Naive thymus-derived CD4-positive, alpha-beta T cell (primary cell): Measurements from ENCODE around the gene IP6K1. TPM values are rescaled to one million over a fixed set of nuclear protein-coding genes. Genes with fewer than 3 reads are reported as not detected.
"Not testable (repeated sequence)": the region's sequence is repeated elsewhere in the genome, so short reads cannot be mapped to it uniquely, and the experiment has no call there.

Source experiments
- ATAC-seq: fragments of 150-1000 bp; cut with Tn5 transposase; 2 replicates; pipeline ENCODE4 v1.10.0; 2021; ENCODE audit warnings: mild to moderate bottlenecking, moderate library complexity
- CTCF ChIA-PET: fragments of 350-600 bp; sonication (Branson Sonifier 250); formaldehyde crosslinking; loops from one replicate; lab custom pipeline; 2021; ENCODE audit warnings: antibody characterized with exemption; lab: Charles Lee
- POLR2A ChIA-PET: fragments of 350-600 bp; sonication (Branson Sonifier 250); formaldehyde crosslinking; loops from one replicate; lab custom pipeline; 2021; ENCODE audit warnings: antibody characterized with exemption, inconsistent platforms; lab: Charles Lee
- DNase-seq, 9 donors: peaks; one replicate each; pipeline versions ENCODE4 v3.0.0 to v3.0.0-alpha.2; 2020 to 2022; ENCODE audit warnings: mixed read lengths in 1 of 9
- H3K27ac ChIP-seq: one replicate; pipeline ENCODE4 v1.7.0; 2013; ENCODE audit warnings: mild to moderate bottlenecking, low read depth, low read length, moderate library complexity
- H3K27me3 ChIP-seq, 2 donors: one replicate each; pipeline ENCODE4 v1.7.0; 2013; ENCODE audit warnings: low read length in 2 of 2, mild to moderate bottlenecking in 2 of 2, moderate library complexity in 2 of 2; ENCODE audit not compliant: control insufficient read depth in 2 of 2, insufficient read depth in 2 of 2
- H3K36me3 ChIP-seq, 3 experiments: 1 replicate in 2 of 3; 2 replicates in 1 of 3; pipeline ENCODE4 v1.7.0; 2013; ENCODE audit warnings: low read length in 3 of 3, mild to moderate bottlenecking in 3 of 3, moderate library complexity in 1 of 3; ENCODE audit not compliant: insufficient read depth in 3 of 3, control insufficient read depth in 2 of 3
- H3K4me1 ChIP-seq, 2 donors: one replicate each; pipeline ENCODE4 v1.7.0; 2013; ENCODE audit warnings: low read length in 2 of 2, mild to moderate bottlenecking in 2 of 2, moderate library complexity in 1 of 2; ENCODE audit not compliant: control insufficient read depth in 2 of 2, insufficient read depth in 2 of 2
- H3K4me3 ChIP-seq: 2 replicates; pipeline ENCODE4 v1.7.0; 2013; ENCODE audit warnings: mild to moderate bottlenecking, low read length
- H3K9me3 ChIP-seq, 3 experiments: 1 replicate in 2 of 3; 2 replicates in 1 of 3; pipeline ENCODE4 v1.7.0; 2013; ENCODE audit warnings: low read length in 3 of 3; ENCODE audit not compliant: control insufficient read depth in 2 of 3
- H3K27ac Mint-ChIP-seq, 9 donors: one replicate each; pipeline ENCODE4 v1.8.0; 2020 to 2022; ENCODE audit warnings: mixed read lengths in 9 of 9, mild to moderate bottlenecking in 8 of 9, moderate library complexity in 5 of 9, inconsistent platforms in 2 of 9
- H3K27me3 Mint-ChIP-seq, 5 donors: one replicate each; pipeline ENCODE4 v1.8.0; 2021 to 2022; ENCODE audit warnings: mixed read lengths in 5 of 5, mild to moderate bottlenecking in 1 of 5
- H3K36me3 Mint-ChIP-seq, 5 donors: one replicate each; pipeline ENCODE4 v1.8.0; 2020 to 2022; ENCODE audit warnings: mixed read lengths in 5 of 5, mild to moderate bottlenecking in 3 of 5, inconsistent platforms in 1 of 5
- H3K4me1 Mint-ChIP-seq, 7 donors: one replicate each; pipeline ENCODE4 v1.8.0; 2020 to 2022; ENCODE audit warnings: mixed read lengths in 7 of 7, mild to moderate bottlenecking in 3 of 7, inconsistent platforms in 1 of 7
- H3K4me3 Mint-ChIP-seq, 10 donors: one replicate each; pipeline ENCODE4 v1.8.0; 2020 to 2022; ENCODE audit warnings: mild to moderate bottlenecking in 10 of 10, mixed read lengths in 10 of 10, moderate library complexity in 6 of 10, inconsistent platforms in 2 of 10
- H3K9me3 Mint-ChIP-seq, 11 donors: one replicate each; pipeline ENCODE4 v1.8.0; 2020 to 2022; ENCODE audit warnings: mixed read lengths in 11 of 11, mild to moderate bottlenecking in 4 of 11, inconsistent platforms in 1 of 11, moderate library complexity in 1 of 11
- intact Hi-C, 2 donors: fragments of 100-400 bp; cut with micrococcal nuclease; formaldehyde crosslinking; loops; one replicate each; pipeline ENCODE4 v1.15.1; 2023
- polyA plus RNA-seq, 2 donors: library from polyadenylated mRNA; unstranded; fragments of 300-500 nt; fragmentation: Illumina TruSeq; gene quantifications; one replicate each; pipeline ENCODE4 v1.2.3, GENCODE V29; 2021
- total RNA-seq, 6 experiments: library from RNA in 5 of 6; stranded (reverse) in 5 of 6; gene quantifications; 1 replicate in 5 of 6; 2 replicates in 1 of 6; pipeline ENCODE4 v1.2.3 and lab custom pipeline; 2021 to 2026

IP6K1 gene
- total and polyA plus RNA-seq, 7 experiments from 2014 or later = 18.4 to 57.0 (median 45.4) TPM

GRCh38 chr3:49750056-49750455 lies 36.3 kb downstream of the IP6K1 start:
- H3K4me3 ChIP-seq = no peak overlapping the region

GRCh38 chr3:49748874-49749273 lies 37.5 kb downstream of the IP6K1 start:
- H3K36me3 ChIP-seq = peaks cover 3 to 23% (median 5%) of the 10 kb centered on the region in 3 experiments
- ATAC-seq, DNase-seq, H3K27ac ChIP-seq, H3K4me1 ChIP-seq, H3K4me3 ChIP-seq, H3K27me3 Mint-ChIP-seq, H3K4me3 Mint-ChIP-seq, intact Hi-C loops, H3K27me3 ChIP-seq, CTCF ChIA-PET, H3K9me3 ChIP-seq, H3K9me3 Mint-ChIP-seq: not testable (repeated sequence)
- Mint-ChIP-seq H3K27ac (peak overlapping the region in 1 of 9 donors; percentile 21), H3K4me1 (peaks cover 2 to 38% (median 24%) of the 10 kb centered on the region in 7 donors), H3K36me3 (peaks cover 0 to 30% (median 7%) of the 10 kb centered on the region in 5 donors)
- POLR2A ChIA-PET = interaction anchor here (1.0 kb wide), 1 partner anchor 191 kb away, joined by 3 read pairs; the partner anchor contains the start of gene RBM6

More at GRCh38 chr3:49750056-49750455, 36.3 kb downstream of the IP6K1 start:
- POLR2A ChIA-PET = no interaction called here
- H3K27ac Mint-ChIP-seq = peak overlapping the region in 2 of 9 donors; percentile 11 to 77
- CTCF ChIA-PET = no interaction called here
- Histone ChIP-seq H3K36me3 (peaks cover 1 to 23% (median 3%) of the 10 kb centered on the region in 3 experiments), H3K9me3 (no peaks in the 10 kb centered on the region), H3K27me3 (no peaks in the 10 kb centered on the region), H3K27ac (no peak overlapping the region), H3K4me1 (no peaks in the 10 kb centered on the region)
- H3K9me3 Mint-ChIP-seq = no peaks in the 10 kb centered on the region
- intact Hi-C loops = no loop called here
- ATAC-seq = no peak
- DNase-seq = no peak
- peaks cover 5 to 38% (median 28%) of the 10 kb centered on the region in 7 donors for H3K4me1 Mint-ChIP-seq
- H3K36me3 Mint-ChIP-seq = peaks cover 0 to 24% (median 7%) of the 10 kb centered on the region in 5 donors
- H3K4me3 Mint-ChIP-seq = no peak overlapping the region
- no peaks in the 10 kb centered on the region for H3K27me3 Mint-ChIP-seq

DNA sequence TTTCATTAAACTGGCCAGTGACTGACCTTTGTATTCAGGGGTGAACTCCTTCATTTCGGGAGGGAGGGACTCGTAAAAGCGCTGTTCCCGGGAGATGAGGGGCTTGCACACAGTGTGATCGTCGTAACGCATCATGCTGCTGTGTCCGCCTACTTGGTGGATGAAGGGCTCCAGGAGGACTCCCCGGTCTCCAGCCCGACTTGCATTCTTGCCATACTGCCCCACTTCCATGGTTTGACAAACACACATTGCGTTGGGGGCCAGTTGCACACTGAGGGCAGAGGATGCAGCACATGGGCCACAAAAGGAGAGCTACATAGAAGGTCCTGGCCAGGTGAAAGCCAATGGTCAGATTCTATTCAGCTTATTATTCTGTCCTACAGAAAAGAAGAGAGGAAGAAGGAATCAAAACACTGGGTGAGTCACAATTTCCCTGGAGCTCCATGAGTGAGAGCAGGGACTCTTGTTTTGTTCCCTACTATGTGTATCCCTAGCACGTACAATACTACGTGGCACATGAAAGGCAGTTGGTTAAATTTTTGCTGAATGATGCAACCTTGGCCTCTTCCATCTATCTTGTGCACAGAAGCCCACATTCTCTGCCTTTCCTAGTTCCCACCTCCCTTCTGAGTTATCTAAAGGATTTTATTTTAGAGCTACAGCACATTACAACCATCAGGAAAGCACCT lies 38.4 kb downstream of the IP6K1 start:
- peaks cover 3 to 29% (median 5%) of the 10 kb centered on the region in 3 experiments for H3K36me3 ChIP-seq
- ChIA-PET POLR2A (no interaction called here), CTCF (no interaction called here)

DNA sequence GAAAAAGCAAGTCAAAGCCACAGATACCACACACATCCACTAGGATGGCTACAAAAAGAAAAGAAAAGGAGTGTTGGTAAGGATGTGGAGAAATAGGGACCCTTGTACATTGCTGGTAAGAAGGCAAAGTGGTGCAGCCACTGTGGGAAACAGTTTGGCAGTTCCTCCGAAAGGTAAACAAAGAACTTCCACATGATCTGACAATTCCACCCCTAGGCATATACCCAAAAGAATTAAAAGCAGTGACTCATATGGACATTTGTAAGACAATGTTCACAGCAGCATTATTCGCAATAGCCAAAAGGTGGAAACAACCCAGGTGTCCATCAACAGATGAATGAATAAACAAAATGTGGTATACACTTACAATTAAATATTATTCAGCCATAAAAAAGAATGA lies 40.4 kb downstream of the IP6K1 start:
- H3K4me3 ChIP-seq = no peak overlapping the region
- ChIA-PET POLR2A (no interaction called here), CTCF (no interaction called here)
- H3K9me3 ChIP-seq = no peaks in the 10 kb centered on the region
- no peak for DNase-seq
- Mint-ChIP-seq H3K9me3 (no peaks in the 10 kb centered on the region), H3K27ac (peak overlapping the region in 1 of 9 donors; percentile 73), H3K4me3 (no peak overlapping the region), H3K27me3 (no peaks in the 10 kb centered on the region), H3K4me1 (peaks cover 0 to 28% (median 18%) of the 10 kb centered on the region in 7 donors), H3K36me3 (peaks cover 0 to 30% (median 5%) of the 10 kb centered on the region in 5 donors)
- H3K27ac ChIP-seq = no peak overlapping the region
- H3K4me1 ChIP-seq = no peaks in the 10 kb centered on the region
- no peak for ATAC-seq
- H3K36me3 ChIP-seq = peaks cover 3 to 31% (median 5%) of the 10 kb centered on the region in 3 experiments
- intact Hi-C loops = no loop called here
- H3K27me3 ChIP-seq = no peaks in the 10 kb centered on the region

More for the DNA sequence above, 38.4 kb downstream of the IP6K1 start:
- Mint-ChIP-seq H3K36me3 (peaks cover 0 to 30% (median 5%) of the 10 kb centered on the region in 5 donors), H3K9me3 (no peaks in the 10 kb centered on the region), H3K4me3 (no peak overlapping the region), H3K27me3 (no peaks in the 10 kb centered on the region), H3K4me1 (peaks cover 0 to 30% (median 21%) of the 10 kb centered on the region in 7 donors), H3K27ac (no peak overlapping the region)
- ATAC-seq (no peak), DNase-seq (no peak)
- Histone ChIP-seq H3K27me3 (no peaks in the 10 kb centered on the region), H3K4me1 (no peaks in the 10 kb centered on the region), H3K4me3 (no peak overlapping the region), H3K9me3 (no peaks in the 10 kb centered on the region), H3K27ac (no peak overlapping the region)
- intact Hi-C loops = no loop called here

GRCh38 chr3:49740427-49740826 lies 45.9 kb downstream of the IP6K1 start:
- CTCF ChIA-PET = no interaction called here
- Mint-ChIP-seq H3K9me3 (no peaks in the 10 kb centered on the region), H3K4me3 (no peak overlapping the region), H3K4me1 (peaks cover 5 to 23% (median 16%) of the 10 kb centered on the region in 7 donors), H3K27me3 (no peaks in the 10 kb centered on the region), H3K27ac (peak overlapping the region in 2 of 9 donors; percentile 6 to 31), H3K36me3 (peaks cover 5 to 33% (median 16%) of the 10 kb centered on the region in 5 donors)
- Histone ChIP-seq H3K4me1 (no peaks in the 10 kb centered on the region), H3K4me3 (no peak overlapping the region), H3K9me3 (no peaks in the 10 kb centered on the region), H3K27me3 (no peaks in the 10 kb centered on the region), H3K27ac (no peak overlapping the region), H3K36me3 (peaks cover 5 to 29% (median 6%) of the 10 kb centered on the region in 3 experiments)
- intact Hi-C loops = no loop called here
- ATAC-seq (no peak), DNase-seq (no peak)
- POLR2A ChIA-PET = no interaction called here

GRCh38 chr3:49738067-49738713 lies 48.2 kb downstream of the IP6K1 start:
- Histone ChIP-seq H3K4me3 (no peak overlapping the region), H3K9me3 (no peaks in the 10 kb centered on the region), H3K27ac (no peak overlapping the region), H3K27me3 (no peaks in the 10 kb centered on the region), H3K36me3 (peaks cover 0 to 41% (median 6%) of the 10 kb centered on the region in 3 experiments), H3K4me1 (no peaks in the 10 kb centered on the region)
- H3K36me3 Mint-ChIP-seq = peaks cover 5 to 31% (median 11%) of the 10 kb centered on the region in 5 donors
- H3K4me1 Mint-ChIP-seq = peaks cover 0 to 14% (median 8%) of the 10 kb centered on the region in 7 donors
- intact Hi-C loops = no loop called here
- POLR2A ChIA-PET = no interaction called here
- no peaks in the 10 kb centered on the region for H3K27me3 Mint-ChIP-seq
- H3K9me3 Mint-ChIP-seq = no peaks in the 10 kb centered on the region
- ATAC-seq (no peak), DNase-seq (no peak)
- peak overlapping the region in 6 of 9 donors; percentile 20 to 65 (median 34) for H3K27ac Mint-ChIP-seq
- CTCF ChIA-PET = no interaction called here
- H3K4me3 Mint-ChIP-seq = no peak overlapping the region
